ENCODE measurements around the gene PRR15L.
"Not testable (repeated sequence)": the region's sequence is repeated elsewhere in the genome, so short reads cannot be mapped to it uniquely, and the experiment has no call there.

Gene PRR15L, protein sequence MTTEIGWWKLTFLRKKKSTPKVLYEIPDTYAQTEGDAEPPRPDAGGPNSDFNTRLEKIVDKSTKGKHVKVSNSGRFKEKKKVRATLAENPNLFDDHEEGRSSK

DNA sequence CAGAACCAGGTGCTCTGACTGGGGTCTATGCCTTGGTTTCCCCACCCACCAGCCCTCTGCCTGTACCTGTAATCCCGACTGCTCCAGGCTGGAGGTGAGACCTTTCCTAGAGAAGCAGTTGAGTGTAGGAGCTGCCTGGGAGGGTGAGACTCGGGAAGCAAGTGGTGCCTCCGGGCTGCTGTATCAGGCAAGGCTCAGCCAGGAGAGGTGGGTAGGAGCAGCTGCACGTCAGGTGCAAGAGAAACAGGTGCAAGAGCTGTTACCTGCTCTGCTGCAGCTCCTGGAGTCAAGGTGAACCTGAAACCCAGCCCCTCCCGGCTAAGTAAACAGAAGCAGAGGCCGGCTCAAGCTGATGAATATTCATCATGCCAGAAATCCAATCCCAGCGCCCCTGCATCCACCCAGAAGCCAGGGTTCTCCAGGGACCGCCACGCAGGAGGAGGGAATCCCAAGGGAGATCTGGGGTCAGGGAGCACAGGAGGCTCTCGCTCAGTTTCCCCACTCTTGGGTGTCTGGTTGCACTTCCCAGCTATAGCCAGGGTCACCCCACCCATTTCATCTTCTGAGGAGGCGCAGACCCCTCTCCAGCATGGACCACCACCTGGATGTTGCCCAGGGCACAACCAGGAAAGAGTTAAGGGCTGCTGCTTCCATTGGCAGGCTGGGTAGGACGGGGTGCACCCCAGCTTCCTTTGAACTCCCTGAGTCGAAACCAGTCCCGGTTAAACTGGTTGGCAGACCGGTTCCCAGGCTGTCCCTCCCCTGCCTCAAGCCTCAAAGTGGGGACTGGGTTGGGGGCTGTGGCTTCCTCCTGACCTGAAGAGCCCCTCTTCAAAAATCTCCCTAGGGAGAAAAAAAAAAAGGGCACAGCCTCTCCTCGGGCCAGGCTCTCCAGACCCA, at the start of gene PRR15L:
Gene PRR15L, minus strand, starts transcription at position 293 of the 900 bp plus-strand sequence. CDS start 4,649 bp downstream, outside the sequence.
- DNase-seq: no peak

DNA sequence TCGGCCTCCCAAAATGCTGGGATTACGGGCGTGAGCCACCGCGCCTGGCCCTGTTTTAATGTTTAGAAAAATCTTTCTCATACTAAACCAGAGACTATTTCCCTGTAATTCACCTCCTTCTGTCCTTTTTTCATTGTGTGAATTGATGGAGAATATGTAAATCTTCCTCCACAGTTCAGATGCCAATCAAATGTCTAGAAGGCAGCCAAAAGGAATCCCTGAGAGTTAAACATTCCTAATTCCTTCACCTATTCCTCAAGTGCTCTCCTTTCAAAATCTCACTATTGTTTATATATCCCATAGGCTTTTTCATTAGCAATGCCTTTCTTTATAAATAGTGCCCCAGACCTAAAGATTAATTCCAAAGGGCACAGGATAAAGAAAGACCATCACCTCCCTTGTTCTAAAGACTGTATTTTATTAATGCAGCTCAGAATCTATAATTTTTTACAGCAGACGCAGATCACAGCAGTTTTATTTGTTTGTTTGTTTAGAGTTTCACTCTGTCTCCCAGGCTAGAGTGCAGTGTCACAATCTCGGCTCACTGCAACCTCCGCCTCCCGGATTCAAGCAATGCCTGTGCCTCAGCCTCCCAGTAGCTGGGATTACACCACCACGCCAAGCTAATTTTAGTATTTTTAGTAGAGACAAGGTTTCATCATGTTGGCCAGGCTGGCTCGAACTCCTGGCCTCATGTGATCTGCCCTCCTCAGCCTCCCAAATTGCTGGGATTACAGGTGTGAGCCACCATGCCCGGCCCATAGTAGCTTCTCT, 49.4 kb upstream of the PRR15L start:
- no peak for DNase-seq

DNA sequence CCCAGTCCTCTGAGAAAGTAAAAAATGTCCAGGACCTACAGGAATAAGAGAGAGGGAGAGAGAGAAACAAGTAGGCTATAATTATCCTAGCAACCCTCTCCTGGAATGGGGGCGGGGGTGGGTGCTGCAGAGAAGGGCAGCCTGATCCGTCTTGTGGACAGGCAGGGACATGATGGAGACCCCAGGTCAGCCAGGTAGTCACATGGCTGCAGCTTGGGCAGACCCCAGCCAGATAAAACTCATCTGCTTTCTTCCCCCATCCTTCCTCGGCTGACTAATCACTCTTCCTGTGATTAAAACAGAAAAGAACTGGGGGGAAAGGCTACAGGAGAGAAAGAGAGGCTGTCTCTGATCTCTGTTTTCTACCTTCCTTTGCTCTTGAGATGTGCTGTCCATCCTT, 47.3 kb upstream of the PRR15L start:
- no peak for DNase-seq

DNA sequence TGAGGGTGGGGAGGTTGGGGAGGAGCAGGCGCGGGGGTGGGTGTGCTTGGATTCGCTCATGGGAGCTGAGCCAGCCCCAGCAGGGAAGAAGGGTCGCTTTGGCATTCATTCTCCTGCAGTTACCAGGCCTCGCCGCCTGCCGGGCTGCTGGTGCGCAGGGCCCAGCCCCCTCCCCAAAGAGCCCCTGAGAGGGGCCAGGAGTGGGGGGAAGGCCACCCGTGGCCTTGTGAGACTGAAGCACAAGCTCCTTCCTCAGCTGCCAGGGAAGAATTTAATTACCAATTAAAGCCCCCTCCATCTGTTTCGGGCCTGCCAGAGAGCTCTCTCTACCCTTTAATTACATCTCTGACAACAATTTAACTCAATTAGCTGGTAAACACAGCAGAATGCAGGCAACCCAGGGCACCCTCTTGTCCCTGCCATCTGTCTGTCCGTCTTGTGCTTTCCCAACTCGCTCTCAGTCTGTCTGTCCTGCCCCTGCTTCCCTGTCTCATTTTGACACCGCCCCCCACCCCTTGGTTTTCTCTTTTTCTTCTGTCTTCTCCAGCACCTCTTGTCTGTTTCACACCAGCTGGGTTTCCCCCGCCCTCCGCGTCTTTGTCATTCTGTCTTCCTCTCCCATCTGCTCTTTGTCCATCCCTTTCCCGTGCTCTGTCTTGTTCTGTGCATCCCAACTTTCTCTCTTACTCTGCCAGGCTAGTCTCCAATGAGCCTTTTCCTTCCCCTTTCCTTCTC, 45.9 kb upstream of the PRR15L start:
- no peak for DNase-seq

DNA sequence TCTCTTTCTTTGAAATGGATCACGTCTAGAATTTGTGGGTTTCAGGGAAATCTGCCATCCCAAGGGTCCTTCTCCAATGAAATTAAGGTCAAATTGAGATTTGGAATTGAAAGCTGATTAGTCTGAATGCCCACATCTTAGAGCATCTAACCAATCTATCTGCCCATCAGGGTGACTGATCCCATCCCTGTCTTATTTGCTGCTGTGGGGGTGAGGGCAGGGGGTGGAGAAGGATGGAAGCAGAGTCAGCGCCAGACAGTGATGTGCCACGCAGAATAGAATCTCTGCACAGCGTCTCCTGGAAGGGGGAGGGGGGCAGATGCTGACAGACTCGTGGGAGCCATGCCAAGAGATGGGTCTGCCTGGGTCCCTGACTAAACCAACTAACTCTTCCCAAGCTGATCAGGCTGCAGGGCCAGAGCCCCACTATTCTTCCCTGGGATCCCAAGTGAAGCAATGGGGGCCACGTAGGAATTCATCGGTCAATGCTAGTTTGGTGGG, 45.3 kb upstream of the PRR15L start:
- no peak for DNase-seq

DNA sequence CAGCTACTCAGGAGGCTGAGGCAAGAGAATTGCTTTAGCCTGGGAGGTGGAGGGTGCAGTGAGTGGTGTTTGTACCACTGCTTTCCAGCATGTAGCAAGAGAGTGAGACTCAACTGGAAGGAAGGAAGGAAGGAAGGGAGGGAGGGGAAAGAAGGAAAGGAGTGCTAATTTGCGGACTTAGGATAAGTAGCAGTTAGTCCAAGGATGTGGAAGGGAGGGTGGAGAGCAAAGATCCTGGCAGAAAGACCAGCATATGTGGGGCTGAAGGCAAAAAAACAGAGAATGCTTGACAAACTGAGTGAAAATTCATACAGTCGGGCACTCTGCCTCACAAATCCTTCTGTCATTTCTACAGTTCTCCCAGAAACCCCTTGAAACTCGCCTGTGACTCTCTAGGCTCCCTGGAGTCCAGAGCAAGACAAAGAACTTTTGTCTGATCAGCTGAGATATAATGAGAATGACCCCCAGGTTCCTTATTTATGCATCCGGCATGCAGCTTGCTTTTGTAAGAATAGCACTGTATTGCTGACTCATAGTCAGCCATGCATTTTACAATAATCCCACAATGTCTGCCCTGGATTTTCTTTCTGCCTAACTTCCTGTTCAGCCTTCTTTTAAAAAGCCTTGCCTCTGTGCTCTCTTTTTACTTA, 44.7 kb upstream of the PRR15L start:
- DNase-seq: no peak

DNA sequence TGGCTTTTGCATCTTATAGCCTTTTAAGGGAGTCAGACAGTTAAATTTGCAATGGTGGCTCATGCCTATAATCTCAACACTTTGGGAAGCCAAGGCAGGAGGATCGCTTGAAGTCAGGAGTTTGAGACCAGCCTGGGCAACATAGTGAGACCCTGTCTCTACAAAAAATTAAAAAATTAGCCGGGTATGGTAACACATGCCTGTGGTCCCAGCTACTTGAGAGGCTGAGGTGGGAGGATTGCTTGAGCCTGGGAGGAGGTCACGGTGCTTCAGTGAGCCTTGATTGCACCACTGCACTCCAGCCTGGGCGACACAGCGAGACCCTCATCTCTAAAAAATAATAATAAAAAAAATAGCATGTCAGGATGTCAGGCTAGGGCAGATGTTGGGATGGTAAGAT, 44.0 kb upstream of the PRR15L start:
- DNase-seq: not testable (repeated sequence)

DNA sequence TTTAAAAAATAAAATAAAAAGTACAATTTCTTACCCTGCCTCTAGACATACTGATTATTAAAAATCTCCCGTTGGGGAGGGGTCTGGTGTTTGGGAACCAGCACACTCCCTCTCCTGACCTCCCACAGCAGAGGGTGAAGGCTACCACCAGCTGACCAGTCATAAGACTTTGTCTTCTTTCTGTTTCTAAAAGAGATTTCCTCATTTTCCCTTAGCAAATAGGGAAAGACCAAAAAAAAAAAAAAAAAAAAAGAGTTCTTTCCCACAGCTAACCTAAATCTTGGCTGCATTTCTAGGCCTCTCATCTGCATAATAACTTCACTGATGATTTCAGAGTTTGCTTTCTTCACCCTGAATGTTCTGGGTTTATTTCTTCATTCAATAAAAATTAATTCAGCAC, 43.5 kb upstream of the PRR15L start:
- DNase-seq: no peak

DNA sequence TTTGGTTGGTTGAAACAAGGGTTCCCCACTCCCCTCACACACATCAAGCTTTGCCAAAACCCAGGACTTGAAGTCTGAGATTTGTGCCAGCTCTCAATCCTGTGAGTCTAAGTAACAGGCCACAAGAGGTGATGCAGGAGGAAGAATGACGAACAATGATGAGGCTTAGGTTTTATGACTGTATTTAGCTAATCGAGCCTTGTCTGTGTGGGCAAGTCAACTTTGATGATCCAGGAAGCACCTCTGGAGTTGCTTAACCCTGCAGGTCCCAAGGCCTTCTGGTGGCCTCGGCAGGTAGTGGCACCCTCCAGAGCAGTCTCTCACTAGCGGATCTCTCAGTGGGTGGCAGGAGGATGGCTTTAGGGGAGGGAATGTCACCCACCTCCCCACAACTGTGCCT, 41.9 kb upstream of the PRR15L start:
- no peak for DNase-seq

DNA sequence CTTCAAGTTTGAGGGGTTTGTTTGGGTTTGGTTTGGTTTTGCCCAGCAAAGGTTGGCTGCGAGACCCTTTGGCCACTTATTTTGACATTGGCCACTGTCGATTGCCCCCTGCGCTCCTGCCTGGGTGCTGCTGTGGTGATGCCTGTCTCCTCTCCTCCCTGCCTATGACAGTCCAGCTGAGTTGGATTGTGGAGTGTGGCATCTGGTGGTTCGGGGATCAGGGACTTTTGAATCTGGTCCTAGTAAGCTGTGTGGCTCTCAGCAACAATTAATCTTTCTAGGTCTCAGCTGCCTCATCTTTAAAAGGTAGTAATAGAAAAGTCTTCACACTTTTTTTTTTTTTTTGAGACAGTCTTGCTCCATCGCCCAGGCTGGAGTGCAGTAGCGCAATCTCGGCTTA, 40.4 kb upstream of the PRR15L start:
- no peak for DNase-seq

DNA sequence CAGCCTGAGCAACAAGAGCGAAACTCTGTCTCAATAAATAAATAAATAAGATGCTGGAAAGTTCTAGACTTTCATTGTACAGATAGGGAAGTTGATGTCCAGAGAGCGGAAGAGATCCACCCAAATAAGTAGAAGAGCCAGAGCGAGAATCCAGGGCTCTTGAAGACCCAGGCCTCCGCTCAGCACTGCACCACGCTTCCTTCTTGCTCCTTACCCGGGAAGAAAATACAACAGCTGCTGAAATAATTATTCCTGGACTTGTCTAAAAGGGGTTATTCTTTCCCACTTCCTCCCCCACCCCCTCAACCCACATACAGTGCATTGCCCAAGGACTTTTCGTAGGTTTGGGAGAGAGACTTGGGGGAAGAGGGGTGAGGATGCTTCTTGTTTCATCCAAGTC, 39.9 kb upstream of the PRR15L start:
- DNase-seq: no peak

DNA sequence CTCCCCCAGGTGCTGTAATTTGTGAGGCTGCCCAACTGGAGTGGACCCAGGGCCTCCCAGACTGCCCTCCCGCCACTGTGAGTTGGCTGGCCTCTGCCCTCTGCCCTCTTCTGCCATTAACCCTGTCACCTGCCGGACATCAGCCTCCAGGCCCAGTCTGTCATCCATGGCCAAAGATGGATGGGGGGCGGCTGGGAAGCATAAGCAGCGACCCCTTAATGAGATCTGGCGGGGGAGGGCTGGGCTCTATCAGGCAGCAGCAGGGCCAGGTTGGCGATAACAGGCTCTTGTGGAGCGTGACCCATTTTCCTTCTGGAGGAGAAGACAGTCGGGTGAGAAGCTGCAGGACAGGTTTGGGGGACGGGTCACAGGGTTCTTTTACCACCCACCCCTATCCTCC, 38.5 kb upstream of the PRR15L start:
- no peak for DNase-seq

DNA sequence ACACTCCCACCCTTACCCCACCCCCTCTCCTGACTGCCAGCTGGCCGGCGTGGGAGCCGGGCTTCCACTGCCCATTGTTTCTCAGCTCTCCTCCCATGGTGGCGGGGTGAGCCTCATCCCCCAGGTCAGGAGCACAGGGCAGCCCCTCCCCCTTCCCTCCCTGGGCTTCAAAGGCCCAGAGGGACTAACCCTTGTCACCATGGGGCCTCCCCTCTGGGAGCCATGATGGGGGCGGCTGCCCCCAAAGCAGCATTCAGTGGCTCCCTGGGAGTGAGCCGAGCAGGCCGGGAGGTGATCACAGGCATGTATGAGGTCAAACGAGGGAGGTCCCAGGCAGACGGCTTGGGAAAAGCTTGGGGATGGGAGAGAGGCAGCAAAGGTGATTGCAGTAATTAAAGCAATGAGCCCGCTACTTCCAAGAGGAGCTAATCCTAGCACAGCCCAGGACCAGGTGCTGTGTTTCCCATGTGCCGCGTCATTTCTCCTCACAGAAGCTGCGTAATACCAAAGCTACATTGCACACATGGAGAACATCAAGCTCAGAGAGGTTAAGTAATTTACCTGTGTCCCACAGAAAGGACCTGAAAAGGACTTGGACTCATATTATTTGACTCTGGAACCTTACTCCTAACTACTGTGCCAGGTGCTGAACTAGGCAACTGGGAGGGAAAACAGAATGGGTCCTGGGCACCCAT, 37.7 kb upstream of the PRR15L start:
- DNase-seq: no peak

DNA sequence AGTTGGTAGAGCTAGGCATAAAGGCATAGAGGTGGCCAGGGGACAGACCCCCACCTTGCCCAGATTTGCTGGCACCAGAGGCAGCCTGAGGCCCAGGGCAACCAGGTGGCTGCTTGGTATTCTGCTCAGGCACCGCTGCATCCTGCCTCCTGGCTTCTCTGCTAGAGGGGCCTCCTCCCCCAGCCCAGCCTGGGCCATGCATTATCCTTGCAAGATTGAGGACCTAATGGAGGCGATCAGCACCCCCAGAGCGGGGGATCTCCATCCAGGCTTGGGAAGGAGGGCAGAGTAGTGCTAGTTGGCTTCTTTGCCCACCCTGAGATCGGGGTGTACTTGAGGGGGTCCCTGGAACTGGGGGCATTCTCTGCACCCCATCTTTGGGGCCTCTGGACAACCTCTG, 37.0 kb upstream of the PRR15L start:
- no peak for DNase-seq

DNA sequence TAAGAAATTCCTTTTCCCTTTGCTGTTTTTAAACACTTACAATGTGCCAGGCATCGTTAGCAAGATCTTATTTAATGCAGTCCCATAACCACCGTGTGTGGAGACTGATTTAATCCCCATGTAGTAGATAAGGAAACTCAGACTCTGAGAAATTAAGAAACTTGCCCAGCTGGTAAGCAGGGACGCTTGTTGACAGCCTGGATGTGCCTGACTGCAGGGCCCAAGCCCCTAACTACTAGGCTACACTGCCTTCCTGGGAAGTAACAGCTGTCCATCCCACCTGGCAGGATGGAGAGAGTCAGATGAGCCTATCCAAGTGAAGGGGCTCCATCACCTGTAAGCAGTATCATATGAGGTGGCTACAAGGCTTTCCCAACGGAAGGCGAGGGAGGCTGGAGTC, 36.3 kb upstream of the PRR15L start:
- DNase-seq: no peak

DNA sequence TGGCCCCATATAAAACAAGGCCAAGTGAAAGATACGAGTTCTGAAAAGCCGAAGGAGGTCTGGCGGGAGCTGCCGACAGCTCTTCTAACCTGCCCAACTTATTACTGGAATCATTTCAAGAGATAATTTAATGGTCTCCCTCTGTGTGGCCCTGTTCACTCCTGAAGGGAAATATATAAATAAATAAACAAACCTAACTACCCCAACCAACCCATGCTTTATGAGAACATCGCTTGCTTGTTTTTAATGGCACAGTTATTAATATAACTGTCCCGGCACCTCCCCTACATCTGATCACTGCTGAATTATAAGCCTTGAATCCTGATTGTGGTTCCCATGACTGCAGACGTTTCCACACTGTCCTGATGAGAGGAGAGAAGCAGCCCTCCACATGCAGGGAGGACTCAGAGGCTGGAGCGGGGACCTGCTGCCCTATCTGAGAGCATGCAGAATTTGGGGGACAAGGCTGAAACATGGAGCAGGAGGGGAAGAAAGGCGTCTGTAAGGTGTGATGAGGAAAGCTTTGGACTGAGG, 35.4 kb upstream of the PRR15L start:
- DNase-seq: no peak

DNA sequence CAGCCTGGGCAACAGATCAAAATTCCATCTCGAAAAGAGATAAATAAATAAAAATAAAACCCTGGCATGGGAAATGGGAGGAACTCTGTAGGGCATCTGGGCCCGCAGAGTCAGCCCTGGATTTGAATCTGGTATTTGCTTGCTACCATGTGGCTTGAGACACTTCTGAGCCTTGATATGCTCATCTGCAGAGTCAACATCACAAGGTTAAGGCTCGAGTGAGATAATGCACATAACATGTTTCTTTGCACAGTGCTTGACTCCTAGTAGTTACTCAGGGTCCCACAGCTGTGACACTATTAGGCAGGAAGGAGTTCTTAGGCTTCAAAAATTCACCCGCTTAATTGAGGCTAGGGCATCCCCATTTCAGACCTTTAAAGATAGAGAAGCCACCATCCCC, 34.5 kb upstream of the PRR15L start:
- DNase-seq: no peak

DNA sequence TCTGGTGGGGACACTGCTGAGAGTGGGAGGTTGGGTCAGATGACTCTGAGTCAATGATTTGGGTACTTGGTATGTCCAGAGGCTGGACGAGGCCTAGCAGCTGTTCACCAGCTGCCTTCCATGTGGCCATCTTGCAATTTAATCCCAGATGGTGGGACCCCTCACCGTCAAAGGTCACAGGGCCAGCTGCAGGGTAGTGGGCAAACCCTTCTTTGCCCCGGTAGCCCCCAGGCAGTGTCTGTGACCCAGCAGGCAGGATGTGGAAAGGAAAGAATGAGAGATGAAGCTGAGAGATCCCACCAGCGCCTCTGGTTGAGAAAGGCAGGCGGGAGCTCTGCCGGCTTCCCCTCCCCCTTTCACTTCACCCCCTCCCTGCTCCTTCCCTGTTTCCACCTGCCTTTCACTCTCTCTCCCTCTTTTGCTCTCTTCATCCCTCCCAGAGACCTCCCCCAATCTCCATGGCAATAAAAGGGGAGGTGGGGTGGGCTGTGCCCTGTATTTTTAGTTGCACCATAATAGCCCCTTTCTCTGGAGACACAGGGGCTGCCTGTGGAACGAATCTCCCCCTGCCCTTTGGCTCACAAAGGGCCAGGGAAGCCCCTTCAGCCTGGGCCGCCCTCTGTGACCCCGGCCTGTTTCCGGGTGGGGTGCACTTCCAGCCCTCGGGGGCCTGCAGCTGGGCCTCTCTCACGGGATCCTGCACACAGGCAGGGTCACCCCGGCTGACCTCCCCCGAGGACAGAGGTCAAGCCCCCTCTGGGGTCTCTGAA, 33.5 kb upstream of the PRR15L start:
- DNase-seq: no peak

DNA sequence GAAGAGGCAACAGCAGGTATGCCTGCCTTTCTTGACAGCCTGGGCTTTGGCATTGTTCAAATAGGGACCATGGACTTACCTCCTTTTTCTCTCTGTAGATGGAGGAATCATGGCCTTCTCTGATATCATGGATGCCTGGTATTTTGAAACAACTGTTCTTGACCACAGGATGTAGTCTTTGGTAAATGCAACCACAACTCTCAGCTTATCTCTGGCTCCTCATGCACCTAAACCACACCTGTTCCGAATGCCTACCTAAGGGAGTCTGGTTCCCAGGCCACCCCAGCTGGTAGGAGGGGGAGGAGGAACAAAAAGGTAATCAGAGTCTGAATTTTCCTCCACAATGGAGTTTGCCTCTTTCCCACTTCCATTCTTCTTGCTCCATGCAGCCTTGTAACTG, 32.0 kb upstream of the PRR15L start:
- no peak for DNase-seq

DNA sequence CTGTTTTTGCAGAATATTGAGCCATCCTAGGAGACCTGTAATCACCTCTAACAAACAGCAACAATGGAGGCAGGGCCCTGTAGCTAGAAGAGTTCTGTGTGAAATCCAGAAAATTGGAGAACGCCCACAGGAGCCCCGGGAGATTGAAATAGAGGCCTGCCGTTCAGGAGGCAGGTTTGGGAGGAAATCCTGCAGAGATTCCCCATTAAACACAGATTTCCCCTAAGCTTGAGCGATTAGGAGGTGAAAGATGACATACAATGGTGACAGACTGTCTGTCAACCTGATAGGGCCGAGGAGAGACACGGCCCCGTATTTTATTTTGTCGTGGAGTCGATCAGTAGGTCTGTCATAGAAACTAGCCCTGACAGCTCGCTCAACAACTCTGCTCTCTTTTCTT, 31.5 kb upstream of the PRR15L start:
- no peak for DNase-seq

DNA sequence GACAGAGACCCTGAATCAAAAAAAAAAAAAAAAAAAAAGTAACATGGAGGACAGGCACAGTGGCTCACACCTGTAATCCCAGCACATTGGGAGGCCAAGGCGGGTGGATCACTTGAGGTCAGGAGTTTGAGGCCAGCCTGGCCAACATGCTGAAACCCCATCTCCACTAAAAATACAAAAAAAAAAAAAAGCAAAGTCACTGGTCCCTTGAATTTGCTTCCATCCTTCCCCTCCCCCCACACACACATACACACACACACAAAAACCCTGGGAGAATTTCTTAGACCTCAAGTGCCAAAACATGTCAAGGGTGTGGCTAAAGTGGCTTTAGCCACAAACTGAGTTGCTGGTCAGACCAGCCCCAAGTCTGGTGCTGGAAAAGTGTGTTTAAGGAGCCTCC, 30.8 kb upstream of the PRR15L start:
- not testable (repeated sequence) for DNase-seq
